Neural progenitor cell (in vitro differentiated cells): ENCODE results near the gene LRRTM3.

ENCODE experiments used
- CTCF ChIP-seq: fragments of 200-600 bp; sonication (generic); IDR thresholded peaks from 2 replicates; pipeline ENCODE4 v1.5.1; 2017; ENCODE audit warnings: antibody characterized with exemption, mild to moderate bottlenecking
- EZH2 ChIP-seq: fragments of 200-600 bp; sonication (generic); IDR thresholded peaks from 2 replicates; pipeline ENCODE4 v1.6.1; 2017; ENCODE audit warnings: antibody characterized with exemption, mild to moderate bottlenecking, moderate library complexity
- EZH2phosphoT487 ChIP-seq: fragments of 200-600 bp; sonication (generic); IDR thresholded peaks from 2 replicates; pipeline ENCODE4 v1.6.1; 2017; ENCODE audit warnings: antibody characterized with exemption

GRCh38 chr10:67050415-67050814 is 124.6 kb downstream of the LRRTM3 start:
- TF ChIP-seq EZH2phosphoT487 (no peak), CTCF (no peak), EZH2 (no peak)
